ENCODE data around the gene NPSR1.
A peak's percentile ranks its signal among the peaks of the same experiment; 100 is the strongest.

Gene NPSR1

DNA sequence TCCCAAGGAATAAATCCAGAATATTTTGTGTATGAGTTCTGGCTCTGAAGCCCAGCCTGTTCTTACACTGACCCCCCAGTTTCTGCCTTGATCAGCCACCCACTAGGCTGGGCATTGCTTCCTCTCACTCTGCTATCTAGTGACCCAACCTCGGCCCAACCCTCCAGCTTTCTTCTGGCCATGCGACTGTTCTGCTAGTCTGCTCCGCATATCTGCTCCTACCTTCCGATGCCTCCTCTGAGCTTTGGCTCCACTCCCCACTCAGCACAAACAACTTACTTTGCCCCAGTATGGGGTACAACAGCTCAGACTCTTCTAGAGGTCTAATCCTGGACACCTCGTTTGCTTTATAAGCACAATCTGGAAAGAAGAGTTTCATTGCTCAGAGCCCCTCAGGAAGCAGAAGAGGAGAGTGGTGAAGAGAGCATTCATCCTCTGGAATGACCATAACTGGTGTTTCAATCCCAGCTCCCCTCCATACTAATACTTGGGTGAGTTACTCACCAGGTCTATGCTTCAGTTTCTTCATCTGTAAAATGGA, 99.6 kb downstream of the NPSR1 start:
- no peak for ATAC-seq
- TF ChIP-seq ZNF565 (CRISPR knock-in tag; conservative IDR thresholded peaks at IDR 0.05; ENCODE audit: low read depth) (no peak), BACH2 (CRISPR knock-in tag; IDR thresholded peaks at IDR 0.05; ENCODE audit: borderline replicate concordance) (no peak), SNAI2 (CRISPR knock-in tag; IDR thresholded peaks at IDR 0.05) (no peak), ZFP3 (CRISPR knock-in tag; IDR thresholded peaks at IDR 0.05) (no peak), POU6F1 (CRISPR knock-in tag; IDR thresholded peaks at IDR 0.05; ENCODE audit: borderline replicate concordance, low read depth) (no peak), ZNF8 (CRISPR knock-in tag; IDR thresholded peaks at IDR 0.05) (no peak)
- TF ChIP-seq, protein P1, sequence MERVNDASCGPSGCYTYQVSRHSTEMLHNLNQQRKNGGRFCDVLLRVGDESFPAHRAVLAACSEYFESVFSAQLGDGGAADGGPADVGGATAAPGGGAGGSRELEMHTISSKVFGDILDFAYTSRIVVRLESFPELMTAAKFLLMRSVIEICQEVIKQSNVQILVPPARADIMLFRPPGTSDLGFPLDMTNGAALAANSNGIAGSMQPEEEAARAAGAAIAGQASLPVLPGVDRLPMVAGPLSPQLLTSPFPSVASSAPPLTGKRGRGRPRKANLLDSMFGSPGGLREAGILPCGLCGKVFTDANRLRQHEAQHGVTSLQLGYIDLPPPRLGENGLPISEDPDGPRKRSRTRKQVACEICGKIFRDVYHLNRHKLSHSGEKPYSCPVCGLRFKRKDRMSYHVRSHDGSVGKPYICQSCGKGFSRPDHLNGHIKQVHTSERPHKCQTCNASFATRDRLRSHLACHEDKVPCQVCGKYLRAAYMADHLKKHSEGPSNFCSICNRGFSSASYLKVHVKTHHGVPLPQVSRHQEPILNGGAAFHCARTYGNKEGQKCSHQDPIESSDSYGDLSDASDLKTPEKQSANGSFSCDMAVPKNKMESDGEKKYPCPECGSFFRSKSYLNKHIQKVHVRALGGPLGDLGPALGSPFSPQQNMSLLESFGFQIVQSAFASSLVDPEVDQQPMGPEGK (CRISPR knock-in tag; IDR thresholded peaks at IDR 0.05; ENCODE audit: borderline replicate concordance): no peak
- TF ChIP-seq, protein P2, sequence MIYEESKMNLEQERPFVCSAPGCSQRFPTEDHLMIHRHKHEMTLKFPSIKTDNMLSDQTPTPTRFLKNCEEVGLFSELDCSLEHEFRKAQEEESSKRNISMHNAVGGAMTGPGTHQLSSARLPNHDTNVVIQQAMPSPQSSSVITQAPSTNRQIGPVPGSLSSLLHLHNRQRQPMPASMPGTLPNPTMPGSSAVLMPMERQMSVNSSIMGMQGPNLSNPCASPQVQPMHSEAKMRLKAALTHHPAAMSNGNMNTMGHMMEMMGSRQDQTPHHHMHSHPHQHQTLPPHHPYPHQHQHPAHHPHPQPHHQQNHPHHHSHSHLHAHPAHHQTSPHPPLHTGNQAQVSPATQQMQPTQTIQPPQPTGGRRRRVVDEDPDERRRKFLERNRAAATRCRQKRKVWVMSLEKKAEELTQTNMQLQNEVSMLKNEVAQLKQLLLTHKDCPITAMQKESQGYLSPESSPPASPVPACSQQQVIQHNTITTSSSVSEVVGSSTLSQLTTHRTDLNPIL (CRISPR knock-in tag; IDR thresholded peaks at IDR 0.05; ENCODE audit: low read depth): no peak

- ATAC-seq: no peak
- TF ChIP-seq RARB (CRISPR knock-in tag; IDR thresholded peaks at IDR 0.05) (no peak), ZFP30 (CRISPR knock-in tag; IDR thresholded peaks at IDR 0.05) (no peak), OSR1 (CRISPR knock-in tag; IDR thresholded peaks at IDR 0.05) (no peak), SNAI2 (CRISPR knock-in tag; IDR thresholded peaks at IDR 0.05) (no peak), ZFP3 (CRISPR knock-in tag; IDR thresholded peaks at IDR 0.05) (no peak), ZC3H10 (CRISPR knock-in tag; IDR thresholded peaks at IDR 0.05) (no peak), ZNF8 (CRISPR knock-in tag; IDR thresholded peaks at IDR 0.05) (no peak)
- TF ChIP-seq, protein P2 (CRISPR knock-in tag; IDR thresholded peaks at IDR 0.05; ENCODE audit: low read depth): no peak
- TF ChIP-seq, protein P3, sequence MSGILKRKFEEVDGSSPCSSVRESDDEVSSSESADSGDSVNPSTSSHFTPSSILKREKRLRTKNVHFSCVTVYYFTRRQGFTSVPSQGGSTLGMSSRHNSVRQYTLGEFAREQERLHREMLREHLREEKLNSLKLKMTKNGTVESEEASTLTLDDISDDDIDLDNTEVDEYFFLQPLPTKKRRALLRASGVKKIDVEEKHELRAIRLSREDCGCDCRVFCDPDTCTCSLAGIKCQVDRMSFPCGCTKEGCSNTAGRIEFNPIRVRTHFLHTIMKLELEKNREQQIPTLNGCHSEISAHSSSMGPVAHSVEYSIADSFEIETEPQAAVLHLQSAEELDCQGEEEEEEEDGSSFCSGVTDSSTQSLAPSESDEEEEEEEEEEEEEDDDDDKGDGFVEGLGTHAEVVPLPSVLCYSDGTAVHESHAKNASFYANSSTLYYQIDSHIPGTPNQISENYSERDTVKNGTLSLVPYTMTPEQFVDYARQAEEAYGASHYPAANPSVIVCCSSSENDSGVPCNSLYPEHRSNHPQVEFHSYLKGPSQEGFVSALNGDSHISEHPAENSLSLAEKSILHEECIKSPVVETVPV (CRISPR knock-in tag; IDR thresholded peaks at IDR 0.05): no peak
These were observed 100.1 kb downstream of the NPSR1 start for GRCh38 chr7:34758111-34758601.

DNA sequence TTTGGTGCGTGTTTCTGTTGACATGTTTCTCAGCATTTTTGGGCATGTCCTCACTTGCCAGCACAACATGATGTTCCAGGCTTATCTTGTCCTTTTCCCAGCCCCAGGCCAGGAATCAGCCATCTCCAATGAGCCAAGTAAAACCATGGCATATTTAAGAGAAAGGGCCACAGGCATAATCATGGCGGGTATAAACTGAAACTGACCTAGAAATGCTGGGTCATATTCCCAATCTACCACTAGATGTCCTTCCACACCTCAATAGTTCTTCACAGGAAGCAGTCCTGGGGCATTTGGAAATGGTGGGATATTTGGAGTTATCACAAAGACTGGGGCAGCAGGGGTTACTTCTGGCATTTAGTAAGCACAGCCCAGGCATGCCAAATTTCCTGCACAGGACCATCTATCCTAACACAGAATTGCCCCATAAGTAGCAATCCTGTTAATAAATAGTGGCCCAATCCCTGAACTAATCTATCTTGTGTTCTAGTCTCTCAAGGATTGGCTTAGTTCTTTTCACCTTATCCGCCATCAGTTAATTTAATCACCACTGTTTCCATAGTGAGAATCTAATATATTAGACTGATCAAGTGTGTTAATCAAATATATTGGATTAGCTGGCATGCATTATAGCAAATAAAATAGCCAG, 101.6 kb downstream of the NPSR1 start:
- TF ChIP-seq ESRRG (CRISPR knock-in tag; IDR thresholded peaks at IDR 0.05) (no peak), BACH2 (CRISPR knock-in tag; IDR thresholded peaks at IDR 0.05; ENCODE audit: borderline replicate concordance) (no peak), TOX (CRISPR knock-in tag; IDR thresholded peaks at IDR 0.05; ENCODE audit: borderline replicate concordance) (no peak), ZNF8 (CRISPR knock-in tag; IDR thresholded peaks at IDR 0.05) (no peak), SNAI2 (CRISPR knock-in tag; IDR thresholded peaks at IDR 0.05) (no peak), ZFP30 (CRISPR knock-in tag; IDR thresholded peaks at IDR 0.05) (no peak)
- ATAC-seq: peak; percentile 99

- ATAC-seq: no peak
- TF ChIP-seq CSDC2 (CRISPR knock-in tag; IDR thresholded peaks at IDR 0.05) (no peak), ZNF70 (CRISPR knock-in tag; IDR thresholded peaks at IDR 0.05) (no peak), POU6F1 (CRISPR knock-in tag; IDR thresholded peaks at IDR 0.05; ENCODE audit: borderline replicate concordance, low read depth) (no peak), TOX (CRISPR knock-in tag; IDR thresholded peaks at IDR 0.05; ENCODE audit: borderline replicate concordance) (no peak), ESRRG (CRISPR knock-in tag; IDR thresholded peaks at IDR 0.05) (no peak), GLIS3 (CRISPR knock-in tag; IDR thresholded peaks at IDR 0.05) (no peak), ARNTL (CRISPR knock-in tag; IDR thresholded peaks at IDR 0.05; ENCODE audit: borderline replicate concordance, low read depth) (no peak), ZNF8 (CRISPR knock-in tag; IDR thresholded peaks at IDR 0.05) (no peak)
- TF ChIP-seq, protein P3 (CRISPR knock-in tag; IDR thresholded peaks at IDR 0.05): no peak
- TF ChIP-seq, protein P4, sequence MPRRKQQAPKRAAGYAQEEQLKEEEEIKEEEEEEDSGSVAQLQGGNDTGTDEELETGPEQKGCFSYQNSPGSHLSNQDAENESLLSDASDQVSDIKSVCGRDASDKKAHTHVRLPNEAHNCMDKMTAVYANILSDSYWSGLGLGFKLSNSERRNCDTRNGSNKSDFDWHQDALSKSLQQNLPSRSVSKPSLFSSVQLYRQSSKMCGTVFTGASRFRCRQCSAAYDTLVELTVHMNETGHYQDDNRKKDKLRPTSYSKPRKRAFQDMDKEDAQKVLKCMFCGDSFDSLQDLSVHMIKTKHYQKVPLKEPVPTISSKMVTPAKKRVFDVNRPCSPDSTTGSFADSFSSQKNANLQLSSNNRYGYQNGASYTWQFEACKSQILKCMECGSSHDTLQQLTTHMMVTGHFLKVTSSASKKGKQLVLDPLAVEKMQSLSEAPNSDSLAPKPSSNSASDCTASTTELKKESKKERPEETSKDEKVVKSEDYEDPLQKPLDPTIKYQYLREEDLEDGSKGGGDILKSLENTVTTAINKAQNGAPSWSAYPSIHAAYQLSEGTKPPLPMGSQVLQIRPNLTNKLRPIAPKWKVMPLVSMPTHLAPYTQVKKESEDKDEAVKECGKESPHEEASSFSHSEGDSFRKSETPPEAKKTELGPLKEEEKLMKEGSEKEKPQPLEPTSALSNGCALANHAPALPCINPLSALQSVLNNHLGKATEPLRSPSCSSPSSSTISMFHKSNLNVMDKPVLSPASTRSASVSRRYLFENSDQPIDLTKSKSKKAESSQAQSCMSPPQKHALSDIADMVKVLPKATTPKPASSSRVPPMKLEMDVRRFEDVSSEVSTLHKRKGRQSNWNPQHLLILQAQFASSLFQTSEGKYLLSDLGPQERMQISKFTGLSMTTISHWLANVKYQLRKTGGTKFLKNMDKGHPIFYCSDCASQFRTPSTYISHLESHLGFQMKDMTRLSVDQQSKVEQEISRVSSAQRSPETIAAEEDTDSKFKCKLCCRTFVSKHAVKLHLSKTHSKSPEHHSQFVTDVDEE (CRISPR knock-in tag; IDR thresholded peaks at IDR 0.05): no peak
These were observed 102.3 kb downstream of the NPSR1 start for GRCh38 chr7:34760271-34760670.

All from SK-N-SH treated with all-trans-retinoic acid at 6 μM for 48 hours (cell line).